ENCODE results near the gene RPUSD4.

GRCh38 chr11:126192361-126192760 lies 19.1 kb downstream of the RPUSD4 start:
- TF ChIP-seq POLR2AphosphoS5 (IDR thresholded peaks at IDR 0.05; ENCODE audit: insufficient read depth in 1 of 2, low read depth in 1 of 2) (no peak), CTCF (IDR thresholded peaks at IDR 0.05) (no peak)

Measured in vagina (tissue), 2 donors.